Natural killer cell treated with Interleukin-12 subunit alpha and Interleukin-12 subunit beta and Interleukin-15 and Interleukin-18, amount 100 ng/mL, for 72 hours (primary cell): ENCODE results near the gene CATSPER1. TPM values are rescaled to one million over a fixed set of nuclear protein-coding genes. Genes with fewer than 3 reads are reported as not detected.

Experiments
- ATAC-seq, 2 donors: fragments of 150-1000 bp; cut with Tn5 transposase in 1 of 2; sonication (Bioruptor Pico), chemical (Tn5 transposase) in 1 of 2; 2 replicates each; pipeline ENCODE4 v1.10.0; 2021
- DNase-seq: peaks from one replicate; pipeline ENCODE4 v3.0.0; 2022; ENCODE audit warnings: low spot score
- H3K27ac Mint-ChIP-seq, 2 donors: 1 replicate in 1 of 2; 2 replicates in 1 of 2; pipeline ENCODE4 v1.8.0; 2022; ENCODE audit warnings: mixed read lengths in 2 of 2, mild to moderate bottlenecking in 1 of 2, moderate library complexity in 1 of 2
- H3K27me3 Mint-ChIP-seq, 2 donors: 1 replicate in 1 of 2; 2 replicates in 1 of 2; pipeline ENCODE4 v1.8.0; 2022; ENCODE audit warnings: mixed read lengths in 2 of 2
- H3K36me3 Mint-ChIP-seq: one replicate; pipeline ENCODE4 v1.8.0; 2022; ENCODE audit warnings: mixed read lengths
- H3K4me1 Mint-ChIP-seq, 2 donors: 1 replicate in 1 of 2; 2 replicates in 1 of 2; pipeline ENCODE4 v1.8.0; 2022; ENCODE audit warnings: low read depth in 2 of 2, mixed read lengths in 2 of 2, mild to moderate bottlenecking in 1 of 2
- H3K4me3 Mint-ChIP-seq: one replicate; pipeline ENCODE4 v1.8.0; 2022; ENCODE audit warnings: mixed read lengths
- H3K9me3 Mint-ChIP-seq: 2 replicates; pipeline ENCODE4 v1.8.0; 2022; ENCODE audit warnings: mixed read lengths
- total RNA-seq, 2 donors: library from RNA; stranded (reverse); gene quantifications; one replicate each; pipeline ENCODE4 v1.2.3, GENCODE V29; 2022

Gene CATSPER1
- total RNA-seq, 2 donors from 2014 or later = 1.5 to 8.8 TPM

DNA sequence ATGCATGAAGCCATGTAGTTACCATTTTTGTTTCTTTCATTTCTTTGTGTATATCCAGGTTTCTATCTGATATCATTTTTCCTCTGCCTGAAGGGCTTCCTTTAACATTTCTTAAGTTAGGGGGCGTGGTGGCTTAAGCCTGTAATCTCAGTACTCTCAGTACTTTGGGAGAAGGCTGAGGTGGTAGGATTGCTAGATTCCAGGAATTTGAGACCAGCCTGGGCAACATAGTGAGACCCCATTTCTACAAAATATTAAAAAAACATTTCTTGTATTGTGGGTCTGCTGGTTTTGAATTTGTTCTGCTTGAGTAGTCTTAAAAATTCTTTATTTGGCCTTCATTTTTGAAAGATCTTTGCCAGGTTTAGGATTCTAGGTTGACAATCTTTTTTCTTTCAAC is 38.3 kb upstream of the CATSPER1 start:
- H3K4me3 Mint-ChIP-seq = no peak overlapping the region
- peaks cover 35 to 48% of the 10 kb centered on the region in 2 donors for H3K4me1 Mint-ChIP-seq
- no peaks in the 10 kb centered on the region for H3K27me3 Mint-ChIP-seq
- peaks cover 60% of the 10 kb centered on the region for H3K36me3 Mint-ChIP-seq
- H3K27ac Mint-ChIP-seq = peak overlapping the region in 1 of 2 donors; percentile 19
- no peaks in the 10 kb centered on the region for H3K9me3 Mint-ChIP-seq
- DNase-seq (no peak), ATAC-seq (no peak)

DNA sequence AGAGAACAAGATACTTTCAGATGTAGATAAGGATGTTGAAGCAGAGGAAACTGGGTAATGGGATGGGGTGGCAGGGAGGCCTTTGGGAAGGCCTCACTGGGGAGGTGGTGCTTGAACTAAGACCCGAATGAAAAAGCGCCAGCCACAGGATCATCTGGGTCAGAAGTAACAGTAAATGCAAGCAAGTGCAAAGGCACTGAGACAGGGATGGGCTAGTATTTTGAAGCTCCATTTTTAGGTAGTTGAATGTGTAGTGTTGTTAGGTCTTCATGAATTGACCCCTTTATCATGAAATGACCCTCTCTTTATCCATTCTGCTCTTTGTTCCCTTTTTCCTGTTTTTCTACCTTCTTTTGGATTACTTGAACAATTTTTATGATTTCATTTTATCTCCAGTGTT is 37.6 kb upstream of the CATSPER1 start:
- Mint-ChIP-seq H3K27ac (peak overlapping the region in 1 of 2 donors; percentile 19), H3K4me1 (peaks cover 28 to 43% of the 10 kb centered on the region in 2 donors)
- DNase-seq = no peak

DNA sequence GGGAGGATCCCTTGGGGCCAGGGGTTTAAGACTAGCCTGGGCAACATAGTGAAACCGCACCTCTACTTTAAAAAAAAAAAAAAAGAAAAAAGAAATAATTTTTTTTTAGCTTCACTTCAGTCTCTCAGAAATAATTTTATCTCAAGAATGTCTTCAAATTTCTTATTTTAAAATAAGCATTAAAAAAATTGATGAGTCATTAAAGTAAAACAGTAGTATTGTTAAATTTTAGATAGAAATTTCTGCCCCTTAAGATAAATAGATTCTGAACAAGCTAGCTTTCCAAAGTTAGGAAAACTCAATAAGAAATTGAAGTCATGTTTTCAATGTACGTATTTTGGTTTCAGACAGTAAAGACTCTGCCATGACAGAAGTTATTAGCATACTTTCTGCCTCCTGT is 36.1 kb upstream of the CATSPER1 start:
- Mint-ChIP-seq H3K4me1 (peaks cover 14 to 36% of the 10 kb centered on the region in 2 donors), H3K9me3 (no peaks in the 10 kb centered on the region), H3K36me3 (peaks cover 70% of the 10 kb centered on the region), H3K4me3 (no peak overlapping the region), H3K27ac (peak overlapping the region in 1 of 2 donors; percentile 37), H3K27me3 (no peaks in the 10 kb centered on the region)
- DNase-seq (no peak), ATAC-seq (no peak)

More for the DNA sequence above, 37.6 kb upstream of the CATSPER1 start:
- Mint-ChIP-seq H3K36me3 (peaks cover 62% of the 10 kb centered on the region), H3K4me3 (no peak overlapping the region), H3K27me3 (no peaks in the 10 kb centered on the region), H3K9me3 (no peaks in the 10 kb centered on the region)
- no peak for ATAC-seq

DNA sequence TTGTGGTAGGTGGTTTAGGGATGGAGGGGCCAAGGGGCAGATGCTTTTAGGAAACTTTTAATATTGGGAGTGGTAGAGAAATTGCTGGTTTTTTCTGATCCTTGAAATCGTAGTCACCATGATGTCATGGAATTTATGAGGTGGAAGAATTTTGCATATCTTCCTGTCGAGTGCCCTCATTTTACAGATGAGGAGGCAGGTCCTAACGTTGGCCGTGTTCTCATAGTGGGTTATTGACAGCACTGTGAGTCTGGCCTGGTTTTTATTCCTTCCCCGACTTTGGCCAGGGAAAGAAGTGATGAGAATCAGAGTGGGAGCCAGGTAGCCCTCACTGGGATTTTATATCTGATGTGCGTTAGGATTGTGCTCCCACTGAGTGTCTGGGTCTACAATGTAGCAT is 35.0 kb upstream of the CATSPER1 start:
- Mint-ChIP-seq H3K4me3 (no peak overlapping the region), H3K27ac (peak overlapping the region in 1 of 2 donors; percentile 18), H3K9me3 (no peaks in the 10 kb centered on the region), H3K4me1 (peaks cover 6 to 26% of the 10 kb centered on the region in 2 donors), H3K27me3 (no peaks in the 10 kb centered on the region), H3K36me3 (peaks cover 64% of the 10 kb centered on the region)
- DNase-seq (no peak), ATAC-seq (no peak)

DNA sequence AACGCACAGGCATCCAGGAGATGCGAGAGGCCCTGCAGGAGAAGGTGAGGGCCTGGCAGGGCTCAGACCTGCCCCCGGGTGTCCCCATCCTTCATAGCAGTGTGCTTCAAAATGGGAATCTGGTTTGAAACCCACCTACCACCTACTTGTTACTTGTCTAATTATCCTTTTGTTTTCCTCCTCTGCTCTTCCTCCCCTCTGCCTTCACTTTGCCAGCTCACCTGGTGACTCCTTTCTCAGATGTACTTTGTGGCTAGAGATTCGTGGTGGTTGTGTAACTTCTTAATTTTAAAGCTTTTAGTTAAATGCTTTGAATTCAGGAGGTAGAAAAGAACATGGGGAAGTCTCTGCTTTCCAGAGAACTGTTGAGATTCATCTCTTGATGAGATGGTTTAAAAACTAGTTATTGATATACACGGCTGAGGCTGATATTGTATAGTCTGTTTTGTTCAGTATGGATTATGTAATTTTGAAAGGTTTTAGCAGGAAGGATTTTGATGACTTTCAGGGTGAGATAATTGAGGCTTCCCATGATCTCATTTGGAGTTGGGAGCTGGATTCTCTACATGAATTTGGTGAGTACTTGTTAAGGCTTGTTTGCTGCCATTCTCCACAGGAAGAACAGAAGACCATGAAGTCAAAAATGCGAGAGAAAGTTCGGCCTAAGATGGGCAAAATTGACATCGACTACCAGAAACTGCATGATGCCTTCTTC is 33.8 kb upstream of the CATSPER1 start:
- Mint-ChIP-seq H3K27me3 (no peaks in the 10 kb centered on the region), H3K4me3 (no peak overlapping the region), H3K4me1 (peaks cover 6 to 26% of the 10 kb centered on the region in 2 donors), H3K36me3 (peaks cover 63% of the 10 kb centered on the region), H3K27ac (peak overlapping the region; percentile 3 to 20), H3K9me3 (no peaks in the 10 kb centered on the region)
- ATAC-seq (no peak), DNase-seq (no peak)

DNA sequence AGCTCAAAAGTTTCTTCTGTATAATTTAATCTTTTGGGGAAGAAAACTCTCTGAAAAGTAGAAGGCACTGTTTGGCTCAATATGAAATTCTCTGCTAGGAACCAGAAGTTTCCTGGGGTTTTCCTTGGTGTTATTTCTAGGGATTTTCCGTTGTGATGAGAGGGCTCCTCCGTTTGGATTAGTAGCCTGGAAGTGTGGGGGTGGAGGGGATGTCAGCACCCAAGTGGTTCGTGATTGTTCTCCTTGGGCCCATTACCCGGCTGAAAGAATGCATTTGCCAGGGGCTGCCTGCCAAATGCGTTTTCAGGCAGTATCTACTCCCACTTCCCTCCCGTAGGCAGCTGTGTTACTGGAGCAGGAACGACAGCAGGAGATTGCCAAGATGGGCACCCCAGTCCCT is 30.2 kb upstream of the CATSPER1 start:
- DNase-seq = no peak
- H3K36me3 Mint-ChIP-seq = peaks cover 47% of the 10 kb centered on the region

DNA sequence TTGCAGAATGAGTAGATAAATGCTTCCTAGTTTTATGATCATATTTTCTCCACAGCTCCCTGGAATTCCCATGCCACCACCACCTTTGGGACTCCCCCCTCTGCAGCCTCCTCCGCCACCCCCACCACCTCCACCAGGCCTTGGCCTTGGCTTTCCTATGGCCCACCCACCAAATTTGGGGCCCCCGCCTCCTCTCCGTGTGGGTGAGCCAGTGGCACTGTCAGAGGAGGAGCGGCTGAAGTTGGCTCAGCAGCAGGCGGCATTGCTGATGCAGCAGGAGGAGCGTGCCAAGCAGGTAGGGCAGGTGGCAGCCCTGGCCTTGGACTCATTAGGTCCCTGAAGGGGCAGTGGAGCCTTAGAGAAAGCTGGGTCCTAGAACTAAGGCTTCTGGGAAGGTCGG is 28.7 kb upstream of the CATSPER1 start:
- DNase-seq (no peak), ATAC-seq (no peak)
- Mint-ChIP-seq H3K4me1 (peaks cover 25 to 31% of the 10 kb centered on the region in 2 donors), H3K4me3 (no peak overlapping the region), H3K27ac (peak overlapping the region in 1 of 2 donors; percentile 34), H3K36me3 (peaks cover 34% of the 10 kb centered on the region), H3K9me3 (no peaks in the 10 kb centered on the region), H3K27me3 (no peaks in the 10 kb centered on the region)

More for the DNA sequence above, 30.2 kb upstream of the CATSPER1 start:
- no peak overlapping the region for H3K27ac Mint-ChIP-seq
- no peak for ATAC-seq
- no peaks in the 10 kb centered on the region for H3K27me3 Mint-ChIP-seq
- H3K9me3 Mint-ChIP-seq = no peaks in the 10 kb centered on the region
- H3K4me3 Mint-ChIP-seq = no peak overlapping the region
- peaks cover 17 to 28% of the 10 kb centered on the region in 2 donors for H3K4me1 Mint-ChIP-seq

DNA sequence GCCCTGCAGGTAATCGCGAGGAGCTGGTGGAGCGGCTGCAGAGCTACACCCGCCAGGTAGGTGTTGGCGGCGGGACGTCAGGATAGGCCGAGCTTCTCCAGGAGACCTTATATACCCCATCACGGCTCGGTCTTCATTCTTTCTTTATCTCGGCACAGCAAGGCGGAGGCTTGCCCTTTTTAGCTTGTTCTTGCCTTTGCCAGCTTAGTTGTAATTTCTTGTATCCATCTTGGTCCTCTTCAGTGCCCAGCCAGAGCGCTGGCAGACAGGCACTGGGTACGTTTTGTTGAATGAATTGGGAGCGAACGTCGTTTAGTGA is 26.3 kb upstream of the CATSPER1 start:
- peak overlapping the region; percentile 95 for H3K4me3 Mint-ChIP-seq
- no peak for ATAC-seq
- H3K27ac Mint-ChIP-seq = peak overlapping the region; percentile 94 to 100
- peaks cover 0 to 8% of the 10 kb centered on the region in 2 donors for H3K27me3 Mint-ChIP-seq
- no peaks in the 10 kb centered on the region for H3K9me3 Mint-ChIP-seq
- H3K36me3 Mint-ChIP-seq = peaks cover 20% of the 10 kb centered on the region
- no peak for DNase-seq
- H3K4me1 Mint-ChIP-seq = peaks cover 23 to 25% of the 10 kb centered on the region in 2 donors

DNA sequence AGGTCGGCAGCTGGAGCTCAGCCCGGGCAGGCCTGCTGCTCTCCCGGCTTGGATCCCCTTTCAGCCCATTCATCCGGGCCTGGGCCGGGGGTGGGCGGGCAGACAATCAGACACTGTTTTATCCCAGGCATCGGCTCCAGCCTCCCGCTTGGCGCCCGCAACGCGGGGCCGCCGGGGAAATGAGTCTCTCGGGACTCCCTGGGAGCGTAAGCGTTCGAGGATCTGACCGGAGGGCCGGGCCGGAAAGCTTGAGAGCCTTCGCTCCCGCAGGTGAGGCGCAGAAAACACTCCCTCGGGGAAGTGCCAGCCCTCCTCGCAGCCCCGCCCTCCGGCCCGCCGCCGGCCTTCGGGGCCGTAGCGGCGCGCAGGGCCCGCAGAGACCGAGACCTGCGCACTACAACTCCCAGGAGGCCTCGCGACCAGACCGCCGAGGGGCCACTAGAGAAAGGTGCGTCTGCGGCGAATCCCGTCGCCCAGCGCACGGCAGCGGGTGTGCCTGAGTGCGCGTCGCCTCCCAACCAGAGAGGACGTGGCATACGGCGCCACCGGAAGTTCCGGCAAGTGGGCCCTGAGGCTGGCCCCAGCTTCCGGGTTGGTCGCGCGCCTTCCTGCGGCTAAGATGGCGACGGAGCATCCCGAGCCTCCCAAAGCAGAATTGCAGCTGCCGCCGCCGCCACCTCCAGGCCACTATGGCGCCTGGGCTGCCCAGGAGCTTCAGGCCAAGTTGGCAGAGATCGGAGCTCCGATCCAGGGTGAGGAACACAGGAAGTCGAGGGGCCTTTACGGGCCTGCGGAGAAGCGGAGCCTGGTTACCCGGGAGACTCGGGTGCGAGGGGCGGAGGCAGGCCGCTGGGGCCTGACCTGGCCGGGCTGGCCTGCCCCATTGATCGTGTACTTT is 25.7 kb upstream of the CATSPER1 start, which contains the start of gene SF3B2:
Gene SF3B2 (plus strand): TSS at position 599 of the 898 bp plus-strand sequence. CDS start 21 bp downstream, at position 620.
- peak; percentile 99 for ATAC-seq
- Mint-ChIP-seq H3K27me3 (peaks cover 0 to 8% of the 10 kb centered on the region in 2 donors), H3K4me3 (peak within 1 kb of the TSS; percentile 95), H3K4me1 (peaks cover 23 to 25% of the 10 kb centered on the region in 2 donors), H3K9me3 (no peaks in the 10 kb centered on the region), H3K36me3 (peaks cover 16% of the 10 kb centered on the region), H3K27ac (peak within 1 kb of the TSS; percentile 94 to 100)
- DNase-seq = peak; percentile 99

DNA sequence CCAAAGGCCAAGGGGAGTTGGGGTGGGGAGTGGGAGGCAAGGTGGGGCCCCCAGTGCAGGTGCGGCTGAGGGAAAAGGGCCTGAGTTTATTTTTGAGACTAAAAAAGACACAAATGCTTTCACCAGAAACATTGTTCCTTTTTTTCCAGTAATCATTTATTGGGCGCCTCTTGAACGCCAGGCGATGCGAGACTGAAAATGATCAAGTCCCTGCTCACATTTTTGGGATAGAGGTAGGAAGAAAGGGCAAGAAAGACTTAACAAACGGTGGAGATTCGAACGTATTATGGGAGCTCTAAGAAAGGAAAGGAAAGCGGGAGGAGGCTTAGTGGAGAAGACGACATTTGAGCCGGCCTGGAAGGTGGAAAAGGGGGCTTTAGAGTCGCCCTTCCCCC is 25.1 kb upstream of the CATSPER1 start:
- Mint-ChIP-seq H3K9me3 (no peaks in the 10 kb centered on the region), H3K27ac (peak overlapping the region; percentile 94 to 100), H3K4me3 (peak overlapping the region; percentile 76), H3K27me3 (peaks cover 0 to 8% of the 10 kb centered on the region in 2 donors), H3K4me1 (peaks cover 23 to 25% of the 10 kb centered on the region in 2 donors), H3K36me3 (peaks cover 15% of the 10 kb centered on the region)
- DNase-seq (no peak), ATAC-seq (no peak)

DNA sequence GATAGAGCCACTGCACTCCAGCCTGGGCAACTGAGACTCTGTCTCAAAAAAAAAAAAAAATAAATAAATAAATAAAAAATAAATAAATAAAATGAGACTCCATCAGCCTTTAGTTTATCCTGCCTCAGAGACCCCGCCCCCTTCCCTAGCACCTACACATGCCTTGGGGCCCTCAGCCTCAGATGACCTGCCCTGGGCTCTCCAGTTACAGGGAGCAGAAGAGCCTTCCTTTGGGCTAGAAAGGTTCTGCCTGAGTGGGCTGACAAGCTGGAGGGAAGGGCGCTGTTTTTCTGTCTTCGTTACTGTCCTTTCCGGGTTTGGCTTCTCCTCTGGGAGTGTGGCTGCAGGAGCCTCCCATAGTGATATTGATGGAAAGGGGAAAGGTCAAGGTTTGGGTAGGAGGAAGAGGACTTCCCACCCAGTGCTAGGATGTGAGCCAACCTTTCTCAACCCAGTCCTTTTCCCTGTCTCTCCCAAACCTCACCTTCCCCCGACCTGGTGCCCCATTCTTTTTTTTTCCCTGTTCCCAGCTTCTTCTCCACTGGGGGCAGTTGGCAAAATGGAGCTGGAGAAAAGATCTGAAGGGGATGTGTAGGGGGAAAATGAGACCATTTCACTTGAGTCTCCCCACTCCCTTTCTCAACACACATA is 24.4 kb upstream of the CATSPER1 start:
- no peak for DNase-seq
- H3K9me3 Mint-ChIP-seq = no peaks in the 10 kb centered on the region
- H3K27ac Mint-ChIP-seq = peak overlapping the region; percentile 94 to 100
- H3K4me3 Mint-ChIP-seq = peak overlapping the region; percentile 76
- H3K4me1 Mint-ChIP-seq = peaks cover 23 to 28% of the 10 kb centered on the region in 2 donors
- H3K36me3 Mint-ChIP-seq = peaks cover 15% of the 10 kb centered on the region
- ATAC-seq = no peak
- peaks cover 0 to 8% of the 10 kb centered on the region in 2 donors for H3K27me3 Mint-ChIP-seq

DNA sequence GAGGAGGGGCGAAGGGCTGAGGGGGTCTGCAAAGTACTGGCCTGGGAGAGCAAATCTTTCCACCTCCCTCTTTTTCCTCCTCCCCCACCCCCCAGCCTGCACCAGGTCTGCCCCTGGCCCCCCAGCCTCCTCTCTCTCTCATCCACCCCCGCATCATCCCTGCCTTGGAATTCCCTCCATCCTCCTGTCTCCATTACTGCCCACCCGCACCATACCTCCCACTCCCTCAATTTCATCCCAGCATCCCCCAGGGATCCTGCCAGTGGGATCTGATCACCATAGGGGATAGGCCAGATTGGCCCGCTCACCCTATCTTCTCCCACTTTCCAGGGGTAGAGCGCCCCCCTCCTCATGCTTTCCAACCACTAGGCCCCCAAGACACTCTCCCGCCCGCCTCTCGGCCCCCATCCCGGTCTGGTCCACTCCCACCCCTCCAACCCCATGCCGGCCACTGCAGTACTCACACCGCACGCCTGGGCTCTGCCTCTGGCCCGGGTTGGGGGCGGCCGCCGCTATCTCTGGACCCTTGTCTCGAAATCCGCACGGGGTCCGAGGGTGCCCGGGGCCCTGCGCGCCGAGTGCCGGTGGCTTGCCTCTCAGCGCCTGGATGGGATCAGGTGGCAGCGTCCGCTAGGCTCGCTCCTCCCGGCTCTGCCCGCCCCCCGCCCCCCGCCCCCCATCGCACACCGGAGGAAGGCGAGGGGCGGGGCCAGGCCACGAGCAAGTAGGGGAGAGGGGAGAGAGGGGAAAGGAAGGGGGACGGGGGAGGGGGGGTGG is 22.5 kb upstream of the CATSPER1 start, which contains the start of gene GAL3ST3:
Gene GAL3ST3 (minus strand): TSS at position 615 of the 777 bp plus-strand sequence. CDS start 3,746 bp downstream, outside the sequence.
- H3K9me3 Mint-ChIP-seq = no peaks in the 10 kb centered on the region
- peaks cover 26 to 36% of the 10 kb centered on the region in 2 donors for H3K4me1 Mint-ChIP-seq
- H3K36me3 Mint-ChIP-seq = peaks cover 8% of the 10 kb centered on the region
- peak within 1 kb of the TSS in 1 of 2 donors; percentile 18 for H3K27ac Mint-ChIP-seq
- DNase-seq = no peak
- no peak within 1 kb of the TSS for H3K4me3 Mint-ChIP-seq
- ATAC-seq = no peak
- peaks cover 0 to 8% of the 10 kb centered on the region in 2 donors for H3K27me3 Mint-ChIP-seq
